GM21786 (cell line): ENCODE data around the gene SLC25A40.
A peak's percentile ranks its signal among the peaks of the same experiment; 100 is the strongest.
"Not testable (repeated sequence)": the region's sequence is repeated elsewhere in the genome, so short reads cannot be mapped to it uniquely, and the experiment has no call there.

Experiments
- ATAC-seq: cut with Tn5 transposase; IDR thresholded peaks from one replicate; pipeline ENCODE4 v1.9.1; 2021; ENCODE audit not compliant: unreplicated experiment

The SLC25A40 gene

GRCh38 chr7:87873328-87873727 is 2.8 kb downstream of the SLC25A40 start:
- ATAC-seq = not testable (repeated sequence)

GRCh38 chr7:87872346-87872745 is 3.8 kb downstream of the SLC25A40 start:
- no peak for ATAC-seq

- ATAC-seq = no peak
Observed at GRCh38 chr7:87870471-87870870, 5.7 kb downstream of the SLC25A40 start.

- not testable (repeated sequence) for ATAC-seq
Observed at GRCh38 chr7:87866533-87866932, 9.6 kb downstream of the SLC25A40 start.

GRCh38 chr7:87866089-87866488 is 10.1 kb downstream of the SLC25A40 start:
- ATAC-seq = no peak

DNA sequence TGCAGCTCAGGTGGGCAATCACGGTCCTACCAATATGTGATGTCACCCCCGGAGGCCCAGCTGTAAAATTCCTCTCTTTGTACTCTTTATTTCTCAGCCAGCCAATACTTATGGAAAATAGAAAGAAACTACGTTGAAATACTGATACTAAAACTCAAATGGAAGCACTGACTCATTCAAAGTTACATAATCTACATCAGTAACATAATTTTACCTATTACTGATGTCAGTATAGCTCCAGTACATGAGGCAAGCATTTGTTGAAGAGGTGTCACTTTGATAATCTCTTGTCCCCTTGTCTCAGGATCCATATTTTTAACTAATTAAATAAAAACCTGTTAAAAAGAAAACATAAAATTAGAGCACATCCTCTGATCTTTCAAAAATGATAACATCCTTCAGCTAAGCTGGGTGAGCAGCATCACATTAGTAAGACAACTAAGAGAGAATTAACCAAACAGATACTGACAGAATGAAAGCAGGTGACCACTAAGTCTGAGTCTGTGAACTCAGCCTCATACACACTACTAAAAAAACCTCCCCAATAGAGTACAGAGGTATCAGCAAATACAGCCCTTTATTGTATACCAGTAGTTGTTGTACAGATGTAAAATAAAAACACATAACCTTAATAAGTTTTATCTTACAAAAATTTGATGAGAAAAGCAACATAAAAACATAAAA is 17.6 kb downstream of the SLC25A40 start:
- ATAC-seq = no peak

DNA sequence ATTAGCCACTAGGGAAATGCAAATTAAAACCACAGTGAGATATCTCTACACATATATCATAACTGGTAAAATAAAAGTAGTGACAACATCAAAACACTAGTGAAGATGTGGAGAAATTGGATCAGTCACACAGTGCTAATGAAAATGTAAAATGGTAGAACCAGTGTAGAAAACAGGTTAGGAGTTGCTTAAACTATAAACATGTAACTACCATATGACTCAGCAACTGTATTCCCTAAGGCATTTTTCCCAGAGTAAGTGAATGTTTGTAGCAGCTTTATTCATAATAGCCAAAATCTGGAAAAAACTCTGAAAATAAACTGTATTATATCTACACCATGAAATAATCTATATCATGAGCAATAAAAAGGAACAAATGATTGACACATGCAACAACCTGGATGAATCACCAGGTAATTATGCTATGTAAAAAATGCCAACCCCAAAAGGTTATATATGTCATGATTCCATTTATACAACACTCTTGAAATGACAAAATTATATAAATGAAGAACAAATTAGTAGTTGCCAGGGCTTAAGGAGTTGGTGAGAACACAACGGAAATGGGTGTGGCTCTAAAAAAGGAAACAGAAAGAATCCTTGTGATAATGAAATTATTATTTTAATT is 22.8 kb downstream of the SLC25A40 start:
- no peak for ATAC-seq

DNA sequence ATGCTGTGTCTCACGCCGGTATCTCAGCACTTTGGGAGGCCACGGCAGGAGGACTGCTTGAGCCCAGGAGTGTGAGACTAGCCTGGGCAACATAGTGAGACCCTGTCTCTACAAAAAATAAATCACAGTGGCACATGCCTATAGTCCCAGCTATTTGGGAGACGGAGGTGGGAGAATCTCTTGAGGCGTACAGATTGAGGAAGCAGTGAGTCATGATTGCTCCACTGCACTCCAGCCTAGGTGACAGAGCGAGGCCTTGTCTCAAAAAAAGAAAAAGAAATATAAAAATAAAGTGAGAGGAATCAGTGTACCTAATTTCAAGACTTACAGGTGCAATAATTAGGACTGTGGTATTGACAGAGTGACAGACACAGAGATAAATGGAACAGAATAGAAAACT is 23.9 kb downstream of the SLC25A40 start:
- no peak for ATAC-seq

DNA sequence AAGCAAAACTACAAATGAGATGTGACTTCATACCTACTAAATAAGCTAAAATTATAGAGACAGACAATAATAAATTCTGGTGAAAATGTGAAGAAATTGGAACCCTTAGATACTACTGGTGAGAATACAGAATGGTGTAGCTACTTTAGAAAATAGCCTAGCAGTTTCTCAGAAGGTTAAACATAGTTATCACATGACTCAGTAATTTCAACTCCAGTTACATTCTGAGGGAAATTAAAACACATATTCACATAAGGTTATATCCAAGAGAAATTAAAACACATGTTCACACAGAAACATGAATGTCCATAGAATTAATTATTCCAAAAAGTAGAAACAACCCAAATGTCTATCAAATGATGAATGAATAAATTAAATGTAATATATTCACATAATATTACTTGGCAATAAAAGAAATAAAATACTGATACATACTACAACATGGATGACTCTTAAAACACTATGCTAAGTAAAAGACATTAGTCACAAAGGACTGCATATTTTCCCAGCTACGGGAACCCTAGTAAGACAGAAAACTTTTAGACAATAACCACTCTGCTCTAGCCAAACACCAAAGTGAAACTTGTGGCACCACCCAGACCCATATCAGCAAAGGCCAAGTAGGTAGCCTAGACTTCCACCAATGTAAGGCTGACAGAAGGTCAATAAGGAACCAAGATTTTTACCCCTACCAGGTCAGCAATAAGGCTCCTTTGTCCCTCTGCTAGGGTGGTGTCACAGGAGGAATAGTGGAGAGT is 25.1 kb downstream of the SLC25A40 start:
- ATAC-seq = no peak

DNA sequence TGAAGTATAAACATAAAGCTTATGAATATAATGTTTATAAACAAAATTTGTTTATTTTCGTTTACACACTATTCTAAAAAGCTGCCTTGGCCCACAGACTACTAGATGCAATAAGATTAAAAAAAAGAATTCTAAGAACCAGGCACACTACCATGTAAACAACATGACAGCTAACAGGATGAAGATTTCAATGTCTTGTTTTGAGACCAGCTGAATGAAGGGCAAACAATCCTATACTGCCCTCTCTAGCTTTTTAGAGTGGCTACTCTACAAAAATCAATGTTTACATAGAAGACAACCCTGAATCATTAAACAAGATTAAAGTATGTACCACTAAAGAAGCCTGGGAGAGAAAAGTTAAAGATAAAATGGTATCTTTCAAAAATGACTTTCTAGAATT is 38.6 kb downstream of the SLC25A40 start:
- no peak for ATAC-seq

DNA sequence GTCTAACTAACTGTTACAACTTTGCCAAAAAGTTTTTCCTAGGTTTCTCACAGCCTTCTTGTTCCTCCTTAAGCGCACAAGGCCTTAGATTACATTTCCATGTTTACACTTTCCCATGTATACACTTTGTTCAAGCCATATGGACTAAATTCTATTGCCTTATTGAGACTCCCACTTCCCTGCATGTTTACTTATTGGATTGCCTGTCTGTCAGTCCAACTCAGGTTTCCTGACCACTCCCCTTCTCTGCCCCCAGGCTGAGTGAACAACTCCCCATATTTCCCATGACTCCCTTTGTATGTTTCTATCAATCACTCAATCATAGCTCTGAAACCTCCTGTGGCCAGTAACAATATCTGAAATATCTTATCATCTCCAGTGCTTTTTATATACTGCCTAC is 43.0 kb downstream of the SLC25A40 start:
- ATAC-seq = no peak

- ATAC-seq = no peak
Observed at GRCh38 chr7:87831097-87831496, 45.1 kb downstream of the SLC25A40 start.

DNA sequence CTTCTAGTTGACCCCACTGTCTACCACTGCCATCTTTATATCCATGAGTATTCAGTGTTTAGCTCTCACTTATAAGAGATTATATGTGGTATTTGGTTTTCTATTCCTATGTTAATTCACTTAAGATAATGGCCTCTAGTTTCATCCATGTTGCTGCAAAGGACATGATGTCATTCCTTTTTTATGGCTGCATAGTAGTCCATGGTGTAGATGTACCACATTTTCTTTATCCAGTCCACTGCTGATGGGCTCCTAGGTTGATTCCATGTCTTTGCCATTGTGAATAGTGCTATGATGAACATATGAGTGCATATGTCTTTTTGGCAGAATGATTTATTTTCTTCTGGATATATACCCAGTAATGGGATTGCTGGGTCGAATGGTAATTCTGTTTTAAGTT is 47.8 kb downstream of the SLC25A40 start:
- ATAC-seq = not testable (repeated sequence)

GRCh38 chr7:87825369-87825768 is 50.8 kb downstream of the SLC25A40 start:
- ATAC-seq = not testable (repeated sequence)

DNA sequence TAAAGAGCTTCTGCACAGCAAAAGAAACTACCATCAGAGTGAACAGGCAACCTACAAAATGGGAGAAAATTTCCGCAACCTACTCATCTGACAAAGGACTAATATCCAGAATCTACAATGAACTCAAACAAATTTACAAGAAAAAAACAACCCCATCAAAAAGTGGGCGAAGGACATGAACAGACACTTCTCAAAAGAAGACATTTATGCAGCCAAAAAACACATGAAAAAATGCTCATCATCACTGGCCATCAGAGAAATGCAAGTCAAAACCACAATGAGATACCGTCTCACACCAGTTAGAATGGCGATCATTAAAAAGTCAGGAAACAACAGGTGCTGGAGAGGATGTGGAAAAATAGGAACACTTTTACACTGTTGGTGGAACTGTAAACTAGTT is 54.1 kb downstream of the SLC25A40 start:
- ATAC-seq = not testable (repeated sequence)

DNA sequence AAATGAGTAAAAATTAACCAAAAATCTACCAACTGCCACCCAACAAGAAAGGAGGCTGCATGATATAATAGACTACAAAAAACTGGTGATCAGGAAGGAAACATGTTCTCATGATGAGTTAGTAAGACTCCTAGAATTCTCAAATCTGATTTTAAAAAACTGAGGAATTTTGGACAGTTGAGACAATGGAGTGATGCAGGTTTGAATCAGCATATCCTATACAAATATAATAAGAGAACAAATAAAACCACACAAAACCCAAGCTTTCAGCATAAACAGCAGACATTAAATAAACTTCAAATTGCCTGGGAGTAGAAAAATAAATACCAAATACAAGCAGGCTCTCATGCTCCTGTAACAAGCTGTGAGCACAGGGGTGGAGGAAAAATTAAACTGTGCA is 57.8 kb downstream of the SLC25A40 start:
- no peak for ATAC-seq

- no peak for ATAC-seq
Observed at GRCh38 chr7:87816389-87816788, 59.8 kb downstream of the SLC25A40 start.

GRCh38 chr7:87810726-87811125 is 65.4 kb downstream of the SLC25A40 start:
- no peak for ATAC-seq

DNA sequence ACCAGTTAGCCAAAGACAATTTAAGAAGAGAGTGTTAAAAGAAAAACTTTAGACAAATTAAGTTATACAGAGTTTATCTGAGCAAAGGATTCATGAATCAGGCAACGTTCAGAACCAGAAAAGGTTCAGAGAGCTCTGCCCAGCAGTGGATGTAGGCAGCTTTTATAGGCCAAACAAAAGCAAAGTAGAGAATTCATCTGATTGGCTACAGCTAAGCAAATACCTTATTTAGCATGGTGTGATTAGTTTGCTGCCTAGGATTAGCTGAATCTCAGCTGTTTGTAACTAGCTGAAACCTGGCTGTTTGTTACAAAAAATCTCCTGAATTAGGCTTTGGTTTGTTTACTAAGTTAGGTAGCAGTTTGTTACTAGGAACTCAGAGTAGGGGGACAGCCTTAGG is 66.0 kb downstream of the SLC25A40 start:
- no peak for ATAC-seq

DNA sequence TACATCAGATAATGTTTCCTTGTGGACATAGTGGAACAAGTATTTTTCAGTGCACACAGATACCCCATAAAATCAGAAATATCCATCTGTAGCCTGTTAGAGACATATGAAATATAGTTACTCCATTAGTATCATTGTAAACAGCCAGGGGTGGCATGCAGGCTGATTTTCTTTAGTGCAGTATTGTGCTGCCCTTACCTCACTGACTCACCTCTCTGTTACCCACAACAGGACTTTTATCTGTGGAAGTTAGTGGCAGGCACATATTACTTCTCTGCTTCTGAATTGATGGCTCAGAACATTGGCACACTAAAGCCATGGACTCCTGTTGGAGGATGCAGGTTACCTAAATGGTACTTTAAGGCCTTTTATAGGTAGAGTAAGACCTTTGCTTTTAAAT is 70.0 kb downstream of the SLC25A40 start:
- ATAC-seq = no peak

DNA sequence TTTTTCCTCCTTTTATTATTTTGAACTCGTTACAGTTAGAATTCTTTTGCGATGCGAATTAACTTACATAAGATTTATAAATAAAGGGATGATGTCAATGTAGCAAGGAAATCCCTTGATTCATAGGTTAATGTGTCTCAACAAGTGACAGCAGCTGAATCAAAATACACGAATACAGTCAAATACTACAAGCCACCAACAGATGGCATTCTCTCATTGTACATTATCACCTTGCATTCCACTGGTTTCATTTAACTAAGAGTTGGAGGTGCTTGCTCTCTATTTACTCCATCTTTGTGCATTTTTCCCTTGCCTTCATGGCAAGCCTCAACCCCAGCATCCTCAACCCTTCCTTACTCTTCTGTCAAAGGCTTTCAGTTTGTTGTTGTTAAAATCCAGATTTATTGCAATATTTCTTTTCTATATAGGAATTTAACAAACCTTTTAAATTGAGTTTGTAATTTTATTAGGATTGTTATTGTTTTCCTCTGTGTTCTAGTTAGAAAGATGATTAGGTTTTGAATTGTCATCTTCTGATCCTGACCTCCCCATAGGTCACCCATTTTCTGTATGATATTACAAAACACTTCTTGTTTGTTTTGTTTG is 78.3 kb downstream of the SLC25A40 start:
- ATAC-seq = peak; percentile 97

DNA sequence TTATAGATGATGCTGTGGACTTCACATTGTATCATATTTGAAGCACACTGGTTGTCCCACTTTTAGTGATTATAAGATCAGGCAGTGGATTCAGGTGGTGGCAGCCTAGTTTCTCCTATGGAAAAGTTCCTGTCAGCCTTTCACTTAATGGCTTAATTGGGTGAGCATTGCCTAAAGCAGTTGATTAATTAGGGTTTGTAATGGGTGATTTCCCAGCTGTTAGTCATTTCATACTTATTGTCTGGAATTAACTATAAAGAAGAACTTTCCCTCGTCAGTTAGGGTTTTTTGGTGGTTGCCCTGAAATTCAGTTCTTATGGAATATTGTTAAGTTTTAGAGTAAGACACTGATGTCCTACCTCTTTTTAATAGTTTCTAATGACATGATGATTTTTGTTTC is 78.8 kb downstream of the SLC25A40 start:
- no peak for ATAC-seq
